Measurements from ENCODE around the gene SERPINB12. TPM values are rescaled to one million over a fixed set of nuclear protein-coding genes. Genes with fewer than 3 reads are reported as not detected.

SERPINB12 gene
- total and polyA plus RNA-seq, 2 of the 4 experiments (the other 2 are of a cell fraction) = not detected

- Histone ChIP-seq H4K91ac (ENCODE audit: insufficient read depth, low read depth, low read length) (no peak overlapping the region), H3K9me3 (ENCODE audit: control insufficient read depth, insufficient read depth, low read length) (no peaks in the 10 kb centered on the region), H3K4me1 (ENCODE audit: control insufficient read depth, insufficient read depth, low read length) (no peaks in the 10 kb centered on the region), H2AFZ (replicated peaks; ENCODE audit: low read length, poor library complexity) (no peak overlapping the region), H3K79me1 (ENCODE audit: low read depth in 1 of 2, low read length in 2 of 2) (no peaks in the 10 kb centered on the region), H3K36me3 (ENCODE audit: control insufficient read depth, insufficient read depth, low read length) (no peaks in the 10 kb centered on the region), H3K23ac (ENCODE audit: low read depth, low read length) (no peak overlapping the region), H3K14ac (replicated peaks; ENCODE audit: low read depth, low read length) (no peak overlapping the region), H2AK9ac (replicated peaks; ENCODE audit: low read depth, low read length, poor library complexity) (no peak overlapping the region), H4K20me1 (ENCODE audit: insufficient read depth, low read length) (no peaks in the 10 kb centered on the region), H3K4ac (ENCODE audit: low read depth, low read length) (no peak overlapping the region), H2BK15ac (ENCODE audit: low read depth, low read length) (no peak overlapping the region), H4K8ac (ENCODE audit: low read depth in 2 of 2, low read length in 2 of 2) (no peak overlapping the region), H3K9ac (ENCODE audit: low read depth, low read length) (no peak overlapping the region), H3K18ac (ENCODE audit: low read depth, low read length) (no peak overlapping the region), H2AK5ac (ENCODE audit: low read depth, low read length) (no peak overlapping the region), H4K5ac (ENCODE audit: low read depth, low read length) (no peak overlapping the region), H3K9me1 (ENCODE audit: insufficient read depth, low read length) (no peaks in the 10 kb centered on the region), H3K4me3 (ENCODE audit: insufficient read depth, low read depth, low read length) (no peak overlapping the region), H3K4me2 (ENCODE audit: low read depth, low read length) (no peak overlapping the region; the same call in 1 of the 2 replicates), H3K27ac (ENCODE audit: insufficient read depth, low read length) (no peak overlapping the region), H3K27me3 (ENCODE audit: control insufficient read depth, insufficient read depth, low read length) (peaks cover 3% of the 10 kb centered on the region; the same call in 1 of the 2 replicates), H2BK20ac (ENCODE audit: low read depth, low read length) (no peak overlapping the region), H2BK120ac (ENCODE audit: low read depth, low read length) (no peak overlapping the region), H2BK5ac (ENCODE audit: low read depth, low read length, poor library complexity, severe bottlenecking) (no peak overlapping the region), H3K56ac (ENCODE audit: extremely low read depth, insufficient read depth, low read length) (no peak overlapping the region)
- ATAC-seq (ENCODE audit: low read depth) (no peak), DNase-seq (no peak)
- dilution Hi-C loops (cut with HindIII; ENCODE audit: low sequenced_read_pairs, unreplicated experiment) (no loop called here), intact Hi-C loops (cut with micrococcal nuclease) (no loop called here), in situ Hi-C loops (cut with MboI; ENCODE audit: low sequenced_read_pairs) (no loop called here)
- CTCF ChIA-PET = no interaction called here
- BruUV-seq (replicated peaks) = no TSS peak
- POLR2A ChIA-PET (ENCODE audit: unreplicated experiment) = no interaction called here
- no CpG with 5 or more reads among the region's 2 CpGs for WGBS, 2 experiments (ENCODE audit: extremely low coverage in 2 of 2, insufficient read length in 1 of 2)
- no peak for TF ChIP-seq RFX5 (IDR thresholded peaks at IDR 0.05; ENCODE audit: low read depth, low read length)
- no peak for TF ChIP-seq MXI1 (IDR thresholded peaks at IDR 0.05; ENCODE audit: borderline replicate concordance, low read depth, low read length)
- no peak for TF ChIP-seq RCOR1 (IDR thresholded peaks at IDR 0.05; ENCODE audit: insufficient replicate concordance, low read length)
- no peak for TF ChIP-seq RAD21 (IDR thresholded peaks at IDR 0.05; ENCODE audit: low read length)
- TF ChIP-seq NFE2L2 (IDR thresholded peaks at IDR 0.05; ENCODE audit: low read depth, low read length) = no peak
- TF ChIP-seq USF2 (IDR thresholded peaks at IDR 0.05; ENCODE audit: low read depth, low read length) = no peak
- TF ChIP-seq MAZ (IDR thresholded peaks at IDR 0.05; ENCODE audit: borderline replicate concordance, low read depth, low read length) = no peak
These were observed 10.4 kb downstream of the SERPINB12 start for GRCh38 chr18:63552581-63552980.

All from IMR-90 (cell line).